Measurements from ENCODE around the gene GRIN1.

DNA sequence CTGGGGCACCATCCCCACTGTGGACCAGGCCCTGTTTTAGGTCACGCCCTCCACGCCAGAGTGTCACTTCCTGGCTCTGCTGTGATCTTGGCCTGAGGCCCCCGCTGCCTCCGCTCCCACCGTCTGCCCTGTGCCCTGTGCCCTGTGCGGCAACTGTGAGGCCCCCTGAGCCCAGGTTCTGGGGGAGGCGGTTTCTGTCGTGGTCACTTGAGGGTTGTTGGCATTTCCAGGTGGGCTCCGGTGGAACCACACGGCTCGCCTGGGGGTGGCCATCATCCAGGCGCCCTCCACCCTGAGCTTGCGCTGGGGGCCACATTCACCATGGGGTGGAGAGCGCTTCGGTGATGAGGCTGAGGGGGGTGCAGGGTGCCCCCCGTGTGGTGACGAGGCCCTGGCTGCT, 31.0 kb upstream of the GRIN1 start:
- TF ChIP-seq GATA2 (IDR thresholded peaks at IDR 0.05; ENCODE audit: low read depth, low read length) (no peak), GATA3 (IDR thresholded peaks at IDR 0.05; ENCODE audit: low read depth, low read length) (no peak)

Measured in SH-SY5Y (cell line).